ENCODE results near the gene FAM161B. TPM values are rescaled to one million over a fixed set of nuclear protein-coding genes. Genes with fewer than 3 reads are reported as not detected.
"Not testable (repeated sequence)": the region's sequence is repeated elsewhere in the genome, so short reads cannot be mapped to it uniquely, and the experiment has no call there.

The FAM161B gene
- total RNA-seq, 2 experiments from 2014 or later: 1.5 to 1.6 TPM

GRCh38 chr14:73935666-73936065, 14.2 kb downstream of the FAM161B start:
- H3K4me3 Mint-ChIP-seq: no peak overlapping the region

GRCh38 chr14:73924337-73924736, 25.6 kb downstream of the FAM161B start:
- Mint-ChIP-seq H3K4me3 (no peak overlapping the region), H3K27ac (peak overlapping the region; percentile 38)

More at GRCh38 chr14:73935666-73936065, 14.2 kb downstream of the FAM161B start:
- Mint-ChIP-seq H3K9me3 (no peaks in the 10 kb centered on the region), H3K4me1 (ENCODE audit: low read depth) (peaks cover 2% of the 10 kb centered on the region), H3K27me3 (ENCODE audit: low read depth) (no peaks in the 10 kb centered on the region), H3K36me3 (ENCODE audit: low read depth) (peaks cover 7% of the 10 kb centered on the region), H3K27ac (no peak overlapping the region)
- CTCF ChIA-PET: interaction anchor here (0.6 to 1.3 kb wide), 3 partner anchors 18 to 156 kb away, joined by 3 to 4 read pairs (median 4); no protein-coding TSS in a partner anchor
- DNase-seq: no peak
- intact Hi-C loops (cut with micrococcal nuclease): no loop called here

GRCh38 chr14:73919457-73919856, 30.4 kb downstream of the FAM161B start:
- H3K4me3 Mint-ChIP-seq; H3K4me1 Mint-ChIP-seq (ENCODE audit: low read depth); CTCF ChIA-PET; intact Hi-C loops (cut with micrococcal nuclease); H3K27me3 Mint-ChIP-seq (ENCODE audit: low read depth); H3K27ac Mint-ChIP-seq; DNase-seq; H3K9me3 Mint-ChIP-seq: not testable (repeated sequence)
- peaks cover 16% of the 10 kb centered on the region for H3K36me3 Mint-ChIP-seq (ENCODE audit: low read depth)

More at GRCh38 chr14:73924337-73924736, 25.6 kb downstream of the FAM161B start:
- H3K4me1 Mint-ChIP-seq (ENCODE audit: low read depth): no peaks in the 10 kb centered on the region
- no peak for DNase-seq
- H3K27me3 Mint-ChIP-seq (ENCODE audit: low read depth): no peaks in the 10 kb centered on the region
- CTCF ChIA-PET: interaction anchor here (1.2 kb wide), 1 partner anchor 10 kb away, joined by 6 read pairs; no protein-coding TSS in a partner anchor
- H3K36me3 Mint-ChIP-seq (ENCODE audit: low read depth): peaks cover 40% of the 10 kb centered on the region
- no peaks in the 10 kb centered on the region for H3K9me3 Mint-ChIP-seq
- intact Hi-C loops (cut with micrococcal nuclease): no loop called here

GRCh38 chr14:73916324-73916723, 33.6 kb downstream of the FAM161B start:
- H3K4me3 Mint-ChIP-seq: no peak overlapping the region
- no peaks in the 10 kb centered on the region for H3K27me3 Mint-ChIP-seq (ENCODE audit: low read depth)
- H3K27ac Mint-ChIP-seq: no peak overlapping the region
- peaks cover 2% of the 10 kb centered on the region for H3K9me3 Mint-ChIP-seq
- CTCF ChIA-PET: no interaction called here
- H3K4me1 Mint-ChIP-seq (ENCODE audit: low read depth): peaks cover 2% of the 10 kb centered on the region
- peaks cover 30% of the 10 kb centered on the region for H3K36me3 Mint-ChIP-seq (ENCODE audit: low read depth)
- DNase-seq: no peak
- intact Hi-C loops (cut with micrococcal nuclease): no loop called here

GRCh38 chr14:73913256-73913655, 36.6 kb downstream of the FAM161B start:
- Mint-ChIP-seq H3K4me3 (no peak overlapping the region), H3K27me3 (ENCODE audit: low read depth) (no peaks in the 10 kb centered on the region), H3K9me3 (peaks cover 6% of the 10 kb centered on the region), H3K4me1 (ENCODE audit: low read depth) (peaks cover 2% of the 10 kb centered on the region), H3K27ac (no peak overlapping the region), H3K36me3 (ENCODE audit: low read depth) (peaks cover 50% of the 10 kb centered on the region)
- CTCF ChIA-PET: interaction anchor here (0.6 to 1.1 kb wide), 3 partner anchors 11 to 438 kb away, joined by 3 to 6 read pairs (median 4); no protein-coding TSS in a partner anchor
- no peak for DNase-seq
- intact Hi-C loops (cut with micrococcal nuclease): no loop called here

GRCh38 chr14:73909681-73910080, 40.2 kb downstream of the FAM161B start:
- no peaks in the 10 kb centered on the region for H3K4me1 Mint-ChIP-seq (ENCODE audit: low read depth)
- CTCF ChIA-PET: no interaction called here
- no peak for DNase-seq
- H3K27ac Mint-ChIP-seq: no peak overlapping the region
- peaks cover 6% of the 10 kb centered on the region for H3K9me3 Mint-ChIP-seq
- H3K4me3 Mint-ChIP-seq: no peak overlapping the region
- H3K27me3 Mint-ChIP-seq (ENCODE audit: low read depth): no peaks in the 10 kb centered on the region
- intact Hi-C loops (cut with micrococcal nuclease): no loop called here
- peaks cover 66% of the 10 kb centered on the region for H3K36me3 Mint-ChIP-seq (ENCODE audit: low read depth)

- no peak for DNase-seq
- no peak overlapping the region for H3K27ac Mint-ChIP-seq
- no peak overlapping the region for H3K4me3 Mint-ChIP-seq
- no peaks in the 10 kb centered on the region for H3K27me3 Mint-ChIP-seq (ENCODE audit: low read depth)
- intact Hi-C loops (cut with micrococcal nuclease): no loop called here
- H3K36me3 Mint-ChIP-seq (ENCODE audit: low read depth): peaks cover 34% of the 10 kb centered on the region
- H3K9me3 Mint-ChIP-seq: no peaks in the 10 kb centered on the region
- no peaks in the 10 kb centered on the region for H3K4me1 Mint-ChIP-seq (ENCODE audit: low read depth)
- CTCF ChIA-PET: no interaction called here
These were observed 46.9 kb downstream of the FAM161B start for GRCh38 chr14:73903028-73903427.

GRCh38 chr14:73896521-73896920, 53.4 kb downstream of the FAM161B start:
- Mint-ChIP-seq H3K4me1 (ENCODE audit: low read depth) (peaks cover 19% of the 10 kb centered on the region), H3K9me3 (no peaks in the 10 kb centered on the region), H3K27me3 (ENCODE audit: low read depth) (no peaks in the 10 kb centered on the region), H3K27ac (peak overlapping the region; percentile 89), H3K36me3 (ENCODE audit: low read depth) (peaks cover 43% of the 10 kb centered on the region), H3K4me3 (no peak overlapping the region)
- DNase-seq: no peak
- CTCF ChIA-PET: interaction anchor here (0.6 to 0.9 kb wide), 3 partner anchors 111 to 433 kb away, joined by 3 to 4 read pairs (median 4); no protein-coding TSS in a partner anchor
- intact Hi-C loops (cut with micrococcal nuclease): no loop called here

- Mint-ChIP-seq H3K36me3 (ENCODE audit: low read depth) (peaks cover 43% of the 10 kb centered on the region), H3K27ac (peak overlapping the region; percentile 89), H3K27me3 (ENCODE audit: low read depth) (no peaks in the 10 kb centered on the region), H3K4me3 (no peak overlapping the region), H3K4me1 (ENCODE audit: low read depth) (peaks cover 19% of the 10 kb centered on the region), H3K9me3 (no peaks in the 10 kb centered on the region)
- CTCF ChIA-PET: interaction anchor here (0.7 to 0.9 kb wide), 2 partner anchors 112 to 118 kb away, joined by 3 to 4 read pairs; no protein-coding TSS in a partner anchor
- intact Hi-C loops (cut with micrococcal nuclease): no loop called here
- no peak for DNase-seq
These were observed 54.0 kb downstream of the FAM161B start for GRCh38 chr14:73895939-73896338.

- H3K4me3 Mint-ChIP-seq; intact Hi-C loops (cut with micrococcal nuclease): not testable (repeated sequence)
These were observed 55.7 kb downstream of the FAM161B start for GRCh38 chr14:73894180-73894687.

GRCh38 chr14:73889376-73889775, 60.5 kb downstream of the FAM161B start:
- Mint-ChIP-seq H3K27me3 (ENCODE audit: low read depth) (no peaks in the 10 kb centered on the region), H3K4me3 (no peak overlapping the region), H3K9me3 (no peaks in the 10 kb centered on the region), H3K36me3 (ENCODE audit: low read depth) (peaks cover 16% of the 10 kb centered on the region), H3K4me1 (ENCODE audit: low read depth) (peaks cover 50% of the 10 kb centered on the region), H3K27ac (peak overlapping the region; percentile 4)
- no peak for DNase-seq
- CTCF ChIA-PET: interaction anchor here (0.6 to 1.7 kb wide), 3 partner anchors 122 to 588 kb away, joined by 3 to 7 read pairs (median 5); no protein-coding TSS in a partner anchor
- intact Hi-C loops (cut with micrococcal nuclease): loop anchor here (5.0 kb wide), 1 partner anchor 128 kb away; the partner anchor contains the start of genes BBOF1 and ENTPD5

More at GRCh38 chr14:73894180-73894687, 55.7 kb downstream of the FAM161B start:
- DNase-seq; H3K27ac Mint-ChIP-seq; CTCF ChIA-PET; H3K9me3 Mint-ChIP-seq; H3K27me3 Mint-ChIP-seq (ENCODE audit: low read depth): not testable (repeated sequence)
- Mint-ChIP-seq H3K4me1 (ENCODE audit: low read depth) (peaks cover 30% of the 10 kb centered on the region), H3K36me3 (ENCODE audit: low read depth) (peaks cover 39% of the 10 kb centered on the region)

- DNase-seq: no peak
- Mint-ChIP-seq H3K27ac (peak overlapping the region; percentile 94), H3K9me3 (no peaks in the 10 kb centered on the region), H3K27me3 (ENCODE audit: low read depth) (no peaks in the 10 kb centered on the region), H3K4me1 (ENCODE audit: low read depth) (peaks cover 50% of the 10 kb centered on the region), H3K36me3 (ENCODE audit: low read depth) (peaks cover 14% of the 10 kb centered on the region), H3K4me3 (peak overlapping the region; percentile 88)
- intact Hi-C loops (cut with micrococcal nuclease): loop anchor here (5.0 kb wide), 1 partner anchor 128 kb away; the partner anchor contains the start of genes BBOF1 and ENTPD5
- CTCF ChIA-PET: interaction anchor here (1.7 kb wide), 1 partner anchor 160 kb away, joined by 5 read pairs; no protein-coding TSS in a partner anchor
These were observed 60.9 kb downstream of the FAM161B start for GRCh38 chr14:73888971-73889370.

GRCh38 chr14:73888460-73888725, 61.5 kb downstream of the FAM161B start:
- peaks cover 50% of the 10 kb centered on the region for H3K4me1 Mint-ChIP-seq (ENCODE audit: low read depth)
- peaks cover 10% of the 10 kb centered on the region for H3K36me3 Mint-ChIP-seq (ENCODE audit: low read depth)
- intact Hi-C loops (cut with micrococcal nuclease): loop anchor here (5.0 kb wide), 1 partner anchor 129 kb away; the partner anchor contains the start of genes BBOF1 and ENTPD5
- H3K27me3 Mint-ChIP-seq (ENCODE audit: low read depth): no peaks in the 10 kb centered on the region
- H3K9me3 Mint-ChIP-seq: no peaks in the 10 kb centered on the region
- H3K4me3 Mint-ChIP-seq: peak overlapping the region; percentile 88
- no peak for DNase-seq
- peak overlapping the region; percentile 94 for H3K27ac Mint-ChIP-seq
- CTCF ChIA-PET: interaction anchor here (0.7 to 1.7 kb wide), 2 partner anchors 159 to 416 kb away, joined by 3 to 5 read pairs; no protein-coding TSS in a partner anchor
